GM12878 (cell line): ENCODE measurements around the gene MAX. TPM values are rescaled to one million over a fixed set of nuclear protein-coding genes. Genes with fewer than 3 reads are reported as not detected.

ENCODE experiments used
- ATF2 ChIP-seq: IDR thresholded peaks from 2 replicates; pipeline ENCODE4 v1.6.1; 2012; ENCODE audit warnings: low read length, inconsistent platforms
- IRF4 ChIP-seq: IDR thresholded peaks from 2 replicates; pipeline ENCODE4 v1.6.1; 2011; ENCODE audit warnings: low read depth, low read length
- LARP7 ChIP-seq: fragments of 450-650 bp; IDR thresholded peaks from 2 replicates; pipeline ENCODE4 v1.6.1; 2017; ENCODE audit warnings: mild to moderate bottlenecking
- MEF2B ChIP-seq: fragments of 450-650 bp; IDR thresholded peaks from 2 replicates; pipeline ENCODE4 v1.6.1; 2018; ENCODE audit warnings: mild to moderate bottlenecking, moderate library complexity; ENCODE audit not compliant: partially characterized antibody, poor library complexity, severe bottlenecking
- MYC ChIP-seq: IDR thresholded peaks from 2 replicates; pipeline ENCODE4 v1.6.1; 2011; ENCODE audit warnings: mild to moderate bottlenecking, low read length, moderate library complexity, inconsistent platforms; ENCODE audit not compliant: insufficient read depth, insufficient replicate concordance, insufficient read length, severe bottlenecking
- NR2C1 ChIP-seq: fragments of 450-650 bp; IDR thresholded peaks from 2 replicates; pipeline ENCODE4 v1.6.1; 2017; ENCODE audit warnings: antibody characterized with exemption, mild to moderate bottlenecking, moderate library complexity
- NR2C2 ChIP-seq: IDR thresholded peaks from 2 replicates; pipeline ENCODE4 v1.6.1; 2011; ENCODE audit warnings: borderline replicate concordance, low read depth; ENCODE audit not compliant: control insufficient read depth, insufficient read length
- SMARCA5 ChIP-seq: fragments of 450-650 bp; IDR thresholded peaks from 2 replicates; pipeline ENCODE4 v1.6.1; 2017; ENCODE audit warnings: mild to moderate bottlenecking
- SMC3 ChIP-seq: IDR thresholded peaks from 2 replicates; pipeline ENCODE4 v1.6.1; 2011; ENCODE audit warnings: low read length, improper control_type of control experiment, borderline replicate concordance
- ZNF207 ChIP-seq: fragments of 450-650 bp; IDR thresholded peaks from 2 replicates; pipeline ENCODE4 v1.6.1; 2014; ENCODE audit warnings: antibody characterized with exemption, mild to moderate bottlenecking, borderline replicate concordance
- ZNF592 ChIP-seq: fragments of 450-650 bp; IDR thresholded peaks from 2 replicates; pipeline ENCODE4 v1.6.1; 2017; ENCODE audit warnings: mild to moderate bottlenecking, moderate library complexity
- polyA plus RNA-seq, 11 experiments: library from polyadenylated mRNA; depleted of rRNA in 4 of 11; unstranded in 6 of 11; stranded (reverse) in 5 of 11; fragments of >200 nt; fragmentation: Nextera tagmentation in 4 of 11; fragmentation: Illumina TruSeq in 1 of 11; extraction: Ambion mirVana in 4 of 11; extraction: Trizol in 1 of 11; gene quantifications; 1 replicate in 1 of 11; 2 replicates in 10 of 11; pipeline versions ENCODE4 v1.2.1 to v1.2.3, GENCODE V29; 2011 to 2016; ENCODE audit warnings: inconsistent platforms in 2 of 11, missing spikeins in 2 of 11, low read depth in 1 of 11
- total RNA-seq, 4 experiments: library from RNA; depleted of rRNA in 3 of 4; stranded (reverse); fragments of >200 nt in 3 of 4; fragmentation: Illumina TruSeq in 1 of 4; extraction: Trizol in 1 of 4; gene quantifications; 2 replicates each; pipeline versions ENCODE4 v1.2.1 to v1.2.3, GENCODE V29; 2013 to 2021

The MAX gene
- total and polyA plus RNA-seq, 10 of the 15 experiments (the other 5 are each of a cell fraction or from before 2014, with no cell fraction given): 21.5 to 122 (median 67.5) TPM

GRCh38 chr14:65150898-65151608 lies 48.7 kb upstream of the MAX start (continued):
- TF ChIP-seq ATF2: no peak
- no peak for TF ChIP-seq LARP7
- TF ChIP-seq MEF2B: no peak
- no peak for TF ChIP-seq SMARCA5
- no peak for TF ChIP-seq NR2C1
- TF ChIP-seq SMC3: no peak
- no peak for TF ChIP-seq ZNF207
- TF ChIP-seq NR2C2: no peak
- no peak for TF ChIP-seq IRF4
- TF ChIP-seq MYC: no peak
- no peak for TF ChIP-seq ZNF592
- TF ChIP-seq, all 136 proteins: peak for 0
